ENCODE data around the gene BGN. TPM values are rescaled to one million over a fixed set of nuclear protein-coding genes. Genes with fewer than 3 reads are reported as not detected.

Gene BGN
- total RNA-seq, 1 experiment from 2014 or later = 1.2 TPM

DNA sequence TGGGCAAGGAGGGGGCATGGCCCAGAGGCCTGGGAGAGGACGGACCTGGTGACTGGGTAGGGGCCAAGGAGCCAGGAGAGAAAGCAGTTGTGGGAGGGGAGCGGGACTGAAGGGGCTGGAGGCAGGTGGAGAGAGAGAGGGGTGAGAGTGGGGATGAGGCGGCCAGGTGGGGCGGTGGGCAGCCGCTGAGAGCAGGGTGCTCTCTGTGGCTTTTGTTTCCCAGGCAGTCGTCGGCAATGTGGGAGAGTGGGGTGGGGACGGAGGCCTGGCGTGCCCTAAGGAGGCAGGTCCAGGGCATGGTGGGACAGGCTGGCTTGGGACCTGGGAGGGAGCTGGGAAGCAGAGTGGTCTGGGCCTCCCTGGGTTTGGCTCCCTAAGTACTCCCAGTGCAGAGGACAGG lies 19.5 kb downstream of the BGN start:
- Histone ChIP-seq H3K23me2 (ENCODE audit: insufficient read length, low read depth, low read length, poor library complexity, severe bottlenecking) (peaks cover 4% of the 10 kb centered on the region), H3K4me1 (ENCODE audit: insufficient read depth, low read length) (no peaks in the 10 kb centered on the region), H3K18ac (ENCODE audit: insufficient read length, low read depth, low read length) (no peak overlapping the region), H2AK5ac (ENCODE audit: insufficient read length, low read length) (no peak overlapping the region), H3T11ph (ENCODE audit: low read length) (no peak overlapping the region), H2BK5ac (ENCODE audit: insufficient read length, low read length) (no peak overlapping the region), H4K91ac (ENCODE audit: insufficient read length, low read depth, low read length) (no peak overlapping the region), H3K9ac (ENCODE audit: extremely low read depth, insufficient read length, low read length) (no peak overlapping the region), H4K20me1 (ENCODE audit: control insufficient read depth, insufficient read depth, insufficient read length) (peaks cover 2% of the 10 kb centered on the region), H2BK15ac (ENCODE audit: low read depth, low read length) (no peak overlapping the region), H3K23ac (ENCODE audit: insufficient read length, low read depth, low read length) (no peak overlapping the region), H4K5ac (ENCODE audit: insufficient read length, low read depth, low read length) (no peak overlapping the region), H4K8ac (replicated peaks; ENCODE audit: insufficient read length, low read depth, low read length) (no peak overlapping the region), H3K4ac (ENCODE audit: low read depth, low read length) (no peak overlapping the region), H3K27me3 (ENCODE audit: insufficient read depth, low read length) (peaks cover 13% of the 10 kb centered on the region; the same call in 1 of the 2 replicates), H2AFZ (ENCODE audit: low read length) (no peak overlapping the region), H3K27ac (ENCODE audit: insufficient read length, low read depth, low read length) (no peak overlapping the region), H3K4me2 (ENCODE audit: insufficient read depth, insufficient read length, low read length) (no peak overlapping the region), H3K79me2 (ENCODE audit: insufficient read depth, low read length) (no peaks in the 10 kb centered on the region), H2BK20ac (ENCODE audit: low read depth, low read length, poor library complexity, severe bottlenecking) (no peak overlapping the region), H3K9me3 (ENCODE audit: control insufficient read depth, low read depth, low read length) (peaks cover 27% of the 10 kb centered on the region), H2BK120ac (ENCODE audit: low read depth, low read length, poor library complexity, severe bottlenecking) (no peak overlapping the region), H2BK12ac (ENCODE audit: insufficient read length, low read depth, low read length) (no peak overlapping the region), H3K56ac (ENCODE audit: insufficient read length, low read depth, low read length) (no peak overlapping the region), H3K79me1 (ENCODE audit: insufficient read depth, low read depth, low read length, poor library complexity, severe bottlenecking) (no peaks in the 10 kb centered on the region), H3K14ac (ENCODE audit: insufficient read depth, low read length) (no peak overlapping the region)
- 0 out of 4 replicates have a peak, but pooled peaks cover 2 to 4% of the 10 kb centered on the region in 2 experiments for H3K4me1 Mint-ChIP-seq
- DNase-seq = no peak
- no peak for TF ChIP-seq CTCF (conservative IDR thresholded peaks at IDR 0.05)
- no peak overlapping the region for H3K27ac Mint-ChIP-seq
- peaks cover 4 to 8% (median 4%) of the 10 kb centered on the region in 3 experiments; a peak in 5 of 7 replicates for H3K36me3 Mint-ChIP-seq (ENCODE audit: insufficient read depth in 1 of 3, low read depth in 3 of 3)
- H3K9me3 Mint-ChIP-seq = peaks cover 46% of the 10 kb centered on the region in 2 experiments
- no CpG with 5 or more reads among the region's 9 CpGs for WGBS (ENCODE audit: extremely low coverage, insufficient read length, low lambda C conversion rate)
- H3K4me3 Mint-ChIP-seq = no peak overlapping the region
- peaks cover 36% of the 10 kb centered on the region for H3K27me3 Mint-ChIP-seq (ENCODE audit: low read depth)
